ENCODE results near the gene GAB1.

- TF ChIP-seq POLR2AphosphoS5 (IDR thresholded peaks at IDR 0.05) = no peak
- no peak for TF ChIP-seq CTCF (IDR thresholded peaks at IDR 0.05)
- TF ChIP-seq EP300 (IDR thresholded peaks at IDR 0.05) = no peak
Observed at GRCh38 chr4:143313521-143313920, 23.2 kb upstream of the GAB1 start.
